Measurements from ENCODE around the gene FEZ2. TPM values are rescaled to one million over a fixed set of nuclear protein-coding genes. Genes with fewer than 3 reads are reported as not detected.

Gene FEZ2
- 35.0 and 50.8 TPM in 2 replicates for total RNA-seq

GRCh38 chr2:36597532-36598377, at the start of gene FEZ2:
Gene FEZ2 (minus strand): TSS chr2:36598168. CDS start chr2:36598142, 26 bp downstream.

Other genes starting within 250 kb of the FEZ2 start
- 92.3 and 277 TPM in 2 replicates for gene CRIM1, start 242.4 kb downstream of the FEZ2 start, total RNA-seq
- gene VIT, start 98.5 kb upstream of the FEZ2 start, total RNA-seq: 1.2 and 3.4 TPM in 2 replicates